GM12892 (cell line): ENCODE measurements around the gene ZNF674.

Experiments
- POLR2A ChIP-seq: IDR thresholded peaks from 2 replicates; pipeline ENCODE4 v1.6.1; 2011; ENCODE audit warnings: low read depth, low read length, control low read depth
- POLR2AphosphoS5 ChIP-seq: IDR thresholded peaks from 2 replicates; pipeline ENCODE4 v1.6.1; 2011; ENCODE audit warnings: low read depth, low read length, control low read depth

GRCh38 chrX:46573331-46573891 is 28.2 kb upstream of the ZNF674 start, which contains the start of gene CHST7:
- TF ChIP-seq POLR2A, result no peak
- TF ChIP-seq POLR2AphosphoS5, result no peak
